Stimulated activated CD8-positive, alpha-beta memory T cell treated with anti-CD3 and anti-CD28 coated beads, Interleukin-15, amount 100 ng/mL, for 4 hours (primary cell): ENCODE data around the gene CEACAM7.
"Not testable (repeated sequence)": the region's sequence is repeated elsewhere in the genome, so short reads cannot be mapped to it uniquely, and the experiment has no call there.

Experiments
- DNase-seq, 2 donors: peaks; one replicate each; pipeline ENCODE4 v3.0.0-alpha.2; 2020; ENCODE audit warnings: low read depth in 2 of 2

The CEACAM7 gene

DNA sequence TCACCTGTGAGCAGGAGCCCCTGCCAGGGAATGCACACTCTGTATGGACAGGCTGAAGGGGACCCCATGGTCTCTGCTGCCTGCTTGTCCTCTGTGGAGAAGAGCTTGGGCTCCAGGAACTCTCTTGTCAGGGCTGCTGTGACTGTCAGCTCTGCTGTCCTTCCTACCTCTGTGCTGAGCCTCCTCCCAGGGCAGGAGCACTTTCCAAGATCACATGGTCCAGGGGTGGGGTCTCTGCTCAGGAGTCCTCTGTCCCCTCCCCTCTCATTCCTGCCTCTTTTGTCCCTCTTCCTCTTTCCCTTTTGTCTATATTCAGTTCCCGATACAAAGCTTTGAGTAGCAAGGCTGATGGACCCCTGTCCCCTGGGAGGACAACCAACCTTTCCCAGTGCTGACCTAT is at the start of gene CEACAM7:
Gene CEACAM7 (minus strand): TSS at position 173 of the 400 bp plus-strand sequence. CDS start 105 bp downstream, at position 68.
- DNase-seq, result no peak

DNA sequence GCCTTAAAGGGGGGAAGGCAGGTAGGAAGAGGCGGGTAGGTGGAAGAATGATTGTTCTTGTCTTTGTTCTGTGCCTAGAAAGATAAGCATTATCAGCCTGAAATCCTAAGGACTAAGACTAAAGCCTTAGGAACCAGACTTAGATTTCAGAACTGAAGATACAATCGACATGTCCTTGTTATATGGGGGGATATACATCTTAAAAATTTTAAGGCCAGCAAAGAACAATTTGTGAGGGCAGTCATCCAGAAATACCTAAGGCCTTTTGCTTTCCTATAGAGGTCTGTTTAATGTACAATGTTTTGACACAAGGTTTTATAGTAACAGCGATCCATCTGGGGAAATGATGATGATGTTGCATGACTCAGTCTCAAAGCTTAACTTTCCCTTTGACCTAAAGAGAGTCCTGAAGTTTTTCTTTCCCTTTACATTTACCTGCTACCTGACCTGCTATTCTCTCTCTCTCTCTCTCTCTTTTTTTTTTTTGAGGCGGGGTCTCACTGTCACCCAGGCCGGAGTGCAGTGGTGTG is 47.1 kb upstream of the CEACAM7 start:
- DNase-seq, result no peak

DNA sequence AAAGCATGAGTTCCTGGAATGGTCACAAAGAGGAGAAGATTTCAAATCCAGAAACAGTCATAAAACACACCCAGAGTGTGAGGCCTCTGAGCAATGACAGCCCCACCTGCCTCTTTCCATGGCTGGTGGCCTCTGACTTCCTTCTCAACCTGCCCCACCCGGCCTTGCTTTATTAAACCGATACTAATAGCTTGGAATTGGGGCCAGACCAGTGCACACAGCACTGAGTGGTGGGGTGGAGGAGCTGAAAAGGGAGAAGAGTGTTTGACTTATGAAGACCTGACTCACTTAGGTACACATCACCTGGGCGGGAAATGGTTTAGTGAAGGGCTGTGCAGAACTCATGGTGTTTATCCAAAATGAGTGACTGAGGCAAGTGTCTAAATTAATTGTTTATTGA is 46.5 kb upstream of the CEACAM7 start:
- DNase-seq, result no peak

DNA sequence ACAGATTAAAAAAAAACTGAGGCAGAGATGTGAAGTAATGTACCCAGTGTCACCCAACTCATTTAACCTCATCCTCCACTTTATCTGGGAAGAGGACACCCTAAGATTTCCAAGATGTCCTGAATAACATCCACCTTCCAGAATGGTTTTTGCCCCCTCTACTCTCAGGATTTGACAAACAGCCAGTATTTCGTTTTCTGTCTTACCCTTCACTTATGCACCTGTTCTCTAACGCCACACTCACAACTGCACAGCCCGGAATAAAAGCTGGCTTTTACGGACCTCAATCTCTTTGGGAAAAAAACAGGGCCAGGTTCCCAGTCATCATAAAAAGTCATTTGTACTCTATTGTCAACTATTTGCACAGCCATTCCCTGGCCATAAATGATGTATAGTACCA is 46.1 kb upstream of the CEACAM7 start:
- no peak for DNase-seq

- no peak for DNase-seq
Observed at GRCh38 chr19:41726493-41726892, 38.4 kb upstream of the CEACAM7 start.

DNA sequence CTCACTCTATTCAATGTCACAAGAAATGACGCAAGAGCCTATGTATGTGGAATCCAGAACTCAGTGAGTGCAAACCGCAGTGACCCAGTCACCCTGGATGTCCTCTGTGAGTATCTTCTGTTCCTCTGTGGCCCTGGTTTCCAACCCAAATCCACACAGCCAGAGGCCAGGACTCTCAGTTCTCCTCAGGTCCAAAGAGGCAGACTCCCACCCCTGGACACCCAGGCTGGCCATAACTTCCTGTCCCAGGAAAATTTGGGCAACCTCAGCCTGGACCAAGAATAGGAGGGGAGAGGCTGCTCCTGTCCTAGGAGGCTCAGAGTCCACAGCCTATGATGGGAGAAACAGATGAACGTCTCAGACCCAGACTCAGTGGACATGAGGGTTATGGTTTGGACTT is 32.0 kb upstream of the CEACAM7 start:
- DNase-seq, result no peak

DNA sequence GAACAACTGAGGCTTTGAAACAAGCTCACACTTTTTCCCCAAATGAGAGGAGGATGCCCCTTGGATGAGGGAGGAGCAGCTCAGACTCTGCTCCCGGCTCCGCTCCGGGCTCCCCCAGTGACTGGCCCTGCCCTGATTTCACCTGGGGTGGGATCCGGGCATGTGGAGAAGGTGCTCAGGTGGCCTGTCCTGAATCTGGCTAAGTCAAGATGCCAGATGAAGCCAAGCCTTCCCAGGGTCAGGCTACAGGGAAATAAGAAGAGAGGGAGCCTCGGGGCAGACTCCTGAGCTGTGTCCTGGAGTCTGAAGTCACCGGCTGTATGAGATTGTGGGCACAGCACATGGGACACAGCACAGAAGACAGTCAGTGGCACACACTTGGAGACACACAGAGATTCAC is 30.7 kb upstream of the CEACAM7 start:
- DNase-seq, result no peak

DNA sequence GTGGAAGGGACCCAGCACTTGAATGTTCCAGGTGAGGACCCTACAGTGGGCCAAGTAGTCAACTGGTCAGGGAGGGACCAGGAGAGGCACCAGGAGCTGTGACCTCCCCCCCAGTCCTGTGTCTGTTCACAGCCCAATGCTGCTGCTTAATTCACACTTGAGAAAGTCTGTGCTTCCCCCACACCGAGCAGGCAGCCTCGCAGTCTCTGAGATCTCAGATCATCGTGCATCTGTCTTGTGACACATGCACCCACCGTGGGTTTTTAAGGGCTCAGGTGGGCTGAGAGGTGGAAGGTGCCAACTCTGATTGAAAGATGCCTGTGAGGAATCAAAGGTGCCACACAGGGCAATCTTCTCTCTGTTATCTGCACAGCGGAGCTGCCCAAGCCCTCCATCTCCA is 26.5 kb upstream of the CEACAM7 start:
- no peak for DNase-seq

- no peak for DNase-seq
Observed at GRCh38 chr19:41711376-41712261, 23.5 kb upstream of the CEACAM7 start.

DNA sequence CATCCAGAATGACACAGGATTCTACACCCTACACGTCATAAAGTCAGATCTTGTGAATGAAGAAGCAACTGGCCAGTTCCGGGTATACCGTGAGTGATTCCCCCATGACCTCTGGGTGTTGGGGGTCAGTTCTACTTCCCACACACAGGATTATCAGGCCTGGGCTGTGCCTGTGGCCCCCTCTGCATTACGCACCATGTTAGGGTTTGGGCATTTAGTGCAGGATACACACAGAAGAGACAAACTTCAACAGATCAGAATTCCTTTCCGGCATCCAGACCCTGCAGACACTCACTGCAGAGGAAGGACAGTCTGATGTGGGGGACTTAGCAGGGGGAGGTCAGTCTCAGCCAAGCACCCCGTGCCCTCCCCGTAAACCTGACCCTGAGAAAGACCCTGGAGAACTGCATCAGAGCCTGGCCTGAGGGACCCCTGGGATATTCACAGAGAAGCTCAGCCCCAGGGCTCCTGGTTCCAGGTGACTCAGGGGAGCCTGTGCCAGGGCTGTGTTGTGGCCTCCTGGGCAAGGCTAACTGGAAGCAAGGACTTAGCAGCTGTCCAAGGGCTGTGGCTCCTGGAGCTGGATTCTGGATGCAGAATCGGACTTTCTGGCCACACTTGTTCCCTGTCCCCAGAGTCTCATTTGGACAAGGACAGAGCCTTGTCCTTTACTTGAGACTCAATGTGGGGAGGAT is 22.0 kb upstream of the CEACAM7 start:
- no peak for DNase-seq

GRCh38 chr19:41709516-41709915 is 21.4 kb upstream of the CEACAM7 start:
- not testable (repeated sequence) for DNase-seq

DNA sequence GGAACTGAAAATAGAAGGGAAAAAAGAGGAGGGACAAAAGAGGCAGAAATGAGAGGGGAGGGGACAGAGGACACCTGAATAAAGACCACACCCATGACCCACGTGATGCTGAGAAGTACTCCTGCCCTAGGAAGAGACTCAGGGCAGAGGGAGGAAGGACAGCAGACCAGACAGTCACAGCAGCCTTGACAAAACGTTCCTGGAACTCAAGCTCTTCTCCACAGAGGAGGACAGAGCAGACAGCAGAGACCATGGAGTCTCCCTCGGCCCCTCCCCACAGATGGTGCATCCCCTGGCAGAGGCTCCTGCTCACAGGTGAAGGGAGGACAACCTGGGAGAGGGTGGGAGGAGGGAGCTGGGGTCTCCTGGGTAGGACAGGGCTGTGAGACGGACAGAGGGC is 20.4 kb upstream of the CEACAM7 start, which contains the start of gene CEACAM5:
Gene CEACAM5 (plus strand): TSS at position 146 of the 400 bp plus-strand sequence. CDS start 106 bp downstream, at position 252.
- DNase-seq, result no peak

DNA sequence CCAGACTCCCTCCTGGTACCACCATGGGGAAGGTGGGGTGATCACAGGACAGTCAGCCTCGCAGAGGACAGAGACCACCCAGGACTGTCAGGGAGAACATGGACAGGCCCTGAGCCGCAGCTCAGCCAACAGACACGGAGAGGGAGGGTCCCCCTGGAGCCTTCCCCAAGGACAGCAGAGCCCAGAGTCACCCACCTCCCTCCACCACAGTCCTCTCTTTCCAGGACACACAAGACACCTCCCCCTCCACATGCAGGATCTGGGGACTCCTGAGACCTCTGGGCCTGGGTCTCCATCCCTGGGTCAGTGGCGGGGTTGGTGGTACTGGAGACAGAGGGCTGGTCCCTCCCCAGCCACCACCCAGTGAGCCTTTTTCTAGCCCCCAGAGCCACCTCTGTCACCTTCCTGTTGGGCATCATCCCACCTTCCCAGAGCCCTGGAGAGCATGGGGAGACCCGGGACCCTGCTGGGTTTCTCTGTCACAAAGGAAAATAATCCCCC is 19.9 kb upstream of the CEACAM7 start:
- no peak for DNase-seq

DNA sequence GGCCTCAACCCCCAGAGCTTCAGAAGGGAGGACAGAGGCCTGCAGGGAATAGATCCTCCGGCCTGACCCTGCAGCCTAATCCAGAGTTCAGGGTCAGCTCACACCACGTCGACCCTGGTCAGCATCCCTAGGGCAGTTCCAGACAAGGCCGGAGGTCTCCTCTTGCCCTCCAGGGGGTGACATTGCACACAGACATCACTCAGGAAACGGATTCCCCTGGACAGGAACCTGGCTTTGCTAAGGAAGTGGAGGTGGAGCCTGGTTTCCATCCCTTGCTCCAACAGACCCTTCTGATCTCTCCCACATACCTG is 19.4 kb upstream of the CEACAM7 start:
- DNase-seq, result no peak

GRCh38 chr19:41706741-41707501 is 18.9 kb upstream of the CEACAM7 start:
- DNase-seq, result peak; percentile 24 to 41

DNA sequence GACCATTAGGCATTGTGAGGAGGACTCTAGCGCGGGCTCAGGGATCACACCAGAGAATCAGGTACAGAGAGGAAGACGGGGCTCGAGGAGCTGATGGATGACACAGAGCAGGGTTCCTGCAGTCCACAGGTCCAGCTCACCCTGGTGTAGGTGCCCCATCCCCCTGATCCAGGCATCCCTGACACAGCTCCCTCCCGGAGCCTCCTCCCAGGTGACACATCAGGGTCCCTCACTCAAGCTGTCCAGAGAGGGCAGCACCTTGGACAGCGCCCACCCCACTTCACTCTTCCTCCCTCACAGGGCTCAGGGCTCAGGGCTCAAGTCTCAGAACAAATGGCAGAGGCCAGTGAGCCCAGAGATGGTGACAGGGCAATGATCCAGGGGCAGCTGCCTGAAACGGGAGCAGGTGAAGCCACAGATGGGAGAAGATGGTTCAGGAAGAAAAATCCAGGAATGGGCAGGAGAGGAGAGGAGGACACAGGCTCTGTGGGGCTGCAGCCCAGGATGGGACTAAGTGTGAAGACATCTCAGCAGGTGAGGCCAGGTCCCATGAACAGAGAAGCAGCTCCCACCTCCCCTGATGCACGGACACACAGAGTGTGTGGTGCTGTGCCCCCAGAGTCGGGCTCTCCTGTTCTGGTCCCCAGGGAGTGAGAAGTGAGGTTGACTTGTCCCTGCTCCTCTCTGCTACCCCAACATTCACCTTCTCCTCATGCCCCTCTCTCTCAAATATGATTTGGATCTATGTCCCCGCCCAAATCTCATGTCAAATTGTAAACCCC is 17.5 kb upstream of the CEACAM7 start:
- DNase-seq, result no peak

GRCh38 chr19:41703602-41704293 is 15.7 kb upstream of the CEACAM7 start:
- DNase-seq, result no peak

- no peak for DNase-seq
Observed at GRCh38 chr19:41702171-41702651, 14.1 kb upstream of the CEACAM7 start.

DNA sequence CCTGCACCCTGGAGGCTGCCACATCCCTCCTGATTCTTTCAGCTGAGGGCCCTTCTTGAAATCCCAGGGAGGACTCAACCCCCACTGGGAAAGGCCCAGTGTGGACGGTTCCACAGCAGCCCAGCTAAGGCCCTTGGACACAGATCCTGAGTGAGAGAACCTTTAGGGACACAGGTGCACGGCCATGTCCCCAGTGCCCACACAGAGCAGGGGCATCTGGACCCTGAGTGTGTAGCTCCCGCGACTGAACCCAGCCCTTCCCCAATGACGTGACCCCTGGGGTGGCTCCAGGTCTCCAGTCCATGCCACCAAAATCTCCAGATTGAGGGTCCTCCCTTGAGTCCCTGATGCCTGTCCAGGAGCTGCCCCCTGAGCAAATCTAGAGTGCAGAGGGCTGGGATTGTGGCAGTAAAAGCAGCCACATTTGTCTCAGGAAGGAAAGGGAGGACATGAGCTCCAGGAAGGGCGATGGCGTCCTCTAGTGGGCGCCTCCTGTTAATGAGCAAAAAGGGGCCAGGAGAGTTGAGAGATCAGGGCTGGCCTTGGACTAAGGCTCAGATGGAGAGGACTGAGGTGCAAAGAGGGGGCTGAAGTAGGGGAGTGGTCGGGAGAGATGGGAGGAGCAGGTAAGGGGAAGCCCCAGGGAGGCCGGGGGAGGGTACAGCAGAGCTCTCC is 13.5 kb upstream of the CEACAM7 start:
- DNase-seq, result no peak
